Activated CD8-positive, alpha-beta memory T cell treated with anti-CD3 and anti-CD28 coated beads, Interleukin-2, amount 50 U/mL, for 24 hours (primary cell): Measurements from ENCODE around the gene TTC38.
A peak's percentile ranks its signal among the peaks of the same experiment; 100 is the strongest.
"Not testable (repeated sequence)": the region's sequence is repeated elsewhere in the genome, so short reads cannot be mapped to it uniquely, and the experiment has no call there.

Experiments used
- DNase-seq: peaks from one replicate; pipeline ENCODE4 v3.0.0-alpha.2; 2020; ENCODE audit errors: extremely low read depth

TTC38 gene

GRCh38 chr22:46246178-46246577 lies 21.6 kb upstream of the TTC38 start:
- no peak for DNase-seq

GRCh38 chr22:46247443-46247975 lies 20.3 kb upstream of the TTC38 start:
- no peak for DNase-seq

GRCh38 chr22:46250035-46250782 lies 17.6 kb upstream of the TTC38 start, which contains the start of gene CDPF1:
Gene CDPF1 (minus strand): TSS chr22:46250293. CDS start chr22:46248284, 2,009 bp downstream.
- peak; percentile 75 for DNase-seq

GRCh38 chr22:46250783-46251125 lies 17.1 kb upstream of the TTC38 start:
- no peak for DNase-seq

- no peak for DNase-seq
Measured at GRCh38 chr22:46251266-46251665, 16.5 kb upstream of the TTC38 start.

- DNase-seq, result no peak
Measured at GRCh38 chr22:46251816-46252380, 15.9 kb upstream of the TTC38 start.

GRCh38 chr22:46256358-46256958 lies 11.3 kb upstream of the TTC38 start:
- DNase-seq, result no peak

GRCh38 chr22:46259374-46259773 lies 8.4 kb upstream of the TTC38 start:
- no peak for DNase-seq

GRCh38 chr22:46260038-46260437 lies 7.8 kb upstream of the TTC38 start:
- no peak for DNase-seq

GRCh38 chr22:46262449-46263215 lies 5.2 kb upstream of the TTC38 start:
- no peak for DNase-seq

GRCh38 chr22:46263216-46263590 lies 4.6 kb upstream of the TTC38 start, which contains the start of gene PKDREJ:
Gene PKDREJ (minus strand): TSS chr22:46263343. CDS start chr22:46263322, 21 bp downstream.
- DNase-seq, result no peak

- DNase-seq, result not testable (repeated sequence)
Measured at GRCh38 chr22:46264520-46264919, 3.3 kb upstream of the TTC38 start.

GRCh38 chr22:46265627-46266026 lies 2.2 kb upstream of the TTC38 start:
- DNase-seq, result not testable (repeated sequence)

- no peak for DNase-seq
Measured at GRCh38 chr22:46269564-46269963, 1.8 kb downstream of the TTC38 start.

- no peak for DNase-seq
Measured at GRCh38 chr22:46272196-46272595, 4.4 kb downstream of the TTC38 start.

- DNase-seq, result no peak
Measured at GRCh38 chr22:46272762-46273431, 5.1 kb downstream of the TTC38 start.

GRCh38 chr22:46273432-46274148 lies 5.8 kb downstream of the TTC38 start:
- DNase-seq, result no peak

GRCh38 chr22:46274381-46274780 lies 6.6 kb downstream of the TTC38 start:
- DNase-seq, result no peak

GRCh38 chr22:46275455-46276122 lies 7.8 kb downstream of the TTC38 start:
- DNase-seq, result no peak

GRCh38 chr22:46276563-46276962 lies 8.8 kb downstream of the TTC38 start:
- no peak for DNase-seq
